ENCODE results near the gene TTLL10. TPM values are rescaled to one million over a fixed set of nuclear protein-coding genes. Genes with fewer than 3 reads are reported as not detected.

The TTLL10 gene
- total and polyA plus RNA-seq, 2 of the 8 experiments (the other 6 are each of a cell fraction or from before 2014, with no cell fraction given), result 1.1 to 1.7 TPM

GRCh38 chr1:1221887-1222574 is 48.4 kb downstream of the TTLL10 start (continued):
- no peak for TF ChIP-seq SAP30 (IDR thresholded peaks at IDR 0.05; ENCODE audit: insufficient read depth, insufficient replicate concordance, low read length)
- no peak for TF ChIP-seq SIX5 (IDR thresholded peaks at IDR 0.05; ENCODE audit: low read depth, low read length)
- TF ChIP-seq CHD1 (IDR thresholded peaks at IDR 0.05; ENCODE audit: low read depth, low read length), result no peak
- TF ChIP-seq, protein P1, sequence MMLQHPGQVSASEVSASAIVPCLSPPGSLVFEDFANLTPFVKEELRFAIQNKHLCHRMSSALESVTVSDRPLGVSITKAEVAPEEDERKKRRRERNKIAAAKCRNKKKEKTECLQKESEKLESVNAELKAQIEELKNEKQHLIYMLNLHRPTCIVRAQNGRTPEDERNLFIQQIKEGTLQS (IDR thresholded peaks at IDR 0.05; ENCODE audit: insufficient read depth, low read depth, low read length), result no peak
- TF ChIP-seq CHD2 (IDR thresholded peaks at IDR 0.05; ENCODE audit: low read length), result no peak
- no peak for TF ChIP-seq EP300 (IDR thresholded peaks at IDR 0.05; ENCODE audit: borderline replicate concordance in 1 of 2, low read depth in 2 of 2, low read length in 2 of 2)
- TF ChIP-seq RFX5 (IDR thresholded peaks at IDR 0.05; ENCODE audit: borderline replicate concordance, low read depth, low read length), result no peak
- no peak for TF ChIP-seq SUZ12 (IDR thresholded peaks at IDR 0.05; ENCODE audit: low read length)
- no peak for TF ChIP-seq HDAC6 (IDR thresholded peaks at IDR 0.05; ENCODE audit: low read depth, low read length)

All from H1 (cell line).